Measurements from ENCODE around the gene ITSN2. TPM values are rescaled to one million over a fixed set of nuclear protein-coding genes. Genes with fewer than 3 reads are reported as not detected.

Gene ITSN2
- total RNA-seq, 2 experiments from 2014 or later, result 59.0 to 61.6 TPM

GRCh38 chr2:24160761-24161160, 199.6 kb downstream of the ITSN2 start:
- ChIA-PET POLR2A (no interaction called here), CTCF (no interaction called here)

DNA sequence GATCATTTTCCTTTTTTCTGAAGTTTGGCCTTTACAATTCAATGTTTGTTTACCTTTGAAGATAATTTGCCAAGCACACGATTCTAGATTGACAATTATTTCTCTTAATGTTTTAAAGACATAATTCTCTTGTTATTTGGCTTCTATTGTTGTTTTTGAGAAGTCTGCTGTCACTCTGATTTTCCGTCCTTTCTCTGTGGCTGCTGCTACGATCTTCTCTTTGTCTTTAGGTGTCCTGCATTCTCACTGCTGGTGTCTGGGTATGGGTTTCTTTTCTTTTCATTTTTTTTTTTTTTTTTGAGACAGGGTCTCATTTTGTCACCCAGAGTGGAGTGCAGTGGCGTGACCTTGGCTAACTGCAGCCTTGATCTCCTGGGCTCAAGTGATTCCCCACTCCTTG, 200.6 kb downstream of the ITSN2 start:
- ChIA-PET POLR2A (no interaction called here), CTCF (no interaction called here)

GRCh38 chr2:24158131-24158530, 202.2 kb downstream of the ITSN2 start:
- ChIA-PET POLR2A (no interaction called here), CTCF (no interaction called here)

DNA sequence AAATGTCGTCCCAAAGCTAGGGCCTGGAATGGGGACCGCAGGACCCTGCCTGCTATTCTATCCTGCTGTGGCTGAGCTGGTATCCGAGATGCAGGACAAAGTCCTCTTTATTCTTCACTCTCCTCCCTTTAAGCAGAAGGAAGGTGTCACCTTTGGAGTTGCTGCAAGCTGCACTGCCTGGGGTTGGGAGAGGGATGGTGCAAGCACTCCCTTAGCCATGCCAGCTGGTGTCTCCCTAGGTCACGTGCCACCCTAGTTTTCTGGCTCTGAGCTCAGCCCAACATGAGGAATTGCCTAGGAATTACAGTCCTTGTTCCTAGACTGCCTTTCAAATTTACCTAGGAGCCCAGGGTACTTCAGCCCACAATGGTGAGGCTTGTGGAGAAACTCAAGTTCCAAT, 206.9 kb downstream of the ITSN2 start:
- ChIA-PET CTCF (interaction anchor here (0.5 kb wide), 1 partner anchor 70 kb away, joined by 3 read pairs; no protein-coding TSS in a partner anchor), POLR2A (no interaction called here)

Other genes starting within 250 kb of the ITSN2 start
- gene PFN4, start 237.2 kb downstream of the ITSN2 start, total RNA-seq, result under 1 TPM in 1 of 2 experiments, not detected in 1; 0.40 TPM
- gene FAM228B, start 237.1 kb downstream of the ITSN2 start, total RNA-seq, result 1 to 10 TPM; 4.2 TPM
- not detected for gene FAM228A, start 185.5 kb downstream of the ITSN2 start, total RNA-seq
- 10 to 100 TPM; 28.6 to 28.9 TPM for gene NCOA1, start 130.7 kb upstream of the ITSN2 start, total RNA-seq